OCI-M1 (cell line): ENCODE data around the gene NLGN4X.
A peak's percentile ranks its signal among the peaks of the same experiment; 100 is the strongest.
"Not testable (repeated sequence)": the region's sequence is repeated elsewhere in the genome, so short reads cannot be mapped to it uniquely, and the experiment has no call there.

Experiments used
- DNase-seq: peaks from one replicate; lab custom pipeline; 2025; lab: John Stamatoyannopoulos, UW

The NLGN4X gene

GRCh38 chrX:6005856-6006255 lies 222.8 kb downstream of the NLGN4X start:
- no peak for DNase-seq

- no peak for DNase-seq
Measured at GRCh38 chrX:6004529-6004928, 224.1 kb downstream of the NLGN4X start.

DNA sequence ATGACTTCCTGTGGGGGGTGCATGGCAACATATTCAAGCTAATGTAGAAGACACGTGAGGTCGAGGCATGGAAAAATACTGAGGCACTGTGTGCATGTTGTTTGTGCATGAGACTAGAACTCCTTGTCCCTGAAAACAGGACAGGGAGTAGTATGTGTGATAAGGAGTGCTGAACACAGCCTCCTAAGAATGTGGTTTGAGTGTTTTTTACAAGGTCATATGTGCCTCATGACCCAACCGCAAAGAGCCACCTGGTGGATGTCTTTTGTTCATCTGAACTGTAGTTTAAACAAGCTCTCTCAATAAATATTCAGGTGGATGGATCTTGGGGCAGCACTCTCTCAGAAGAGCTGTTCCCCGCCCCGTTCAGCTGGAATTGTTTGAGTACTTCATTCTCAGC lies 226.6 kb downstream of the NLGN4X start:
- no peak for DNase-seq

DNA sequence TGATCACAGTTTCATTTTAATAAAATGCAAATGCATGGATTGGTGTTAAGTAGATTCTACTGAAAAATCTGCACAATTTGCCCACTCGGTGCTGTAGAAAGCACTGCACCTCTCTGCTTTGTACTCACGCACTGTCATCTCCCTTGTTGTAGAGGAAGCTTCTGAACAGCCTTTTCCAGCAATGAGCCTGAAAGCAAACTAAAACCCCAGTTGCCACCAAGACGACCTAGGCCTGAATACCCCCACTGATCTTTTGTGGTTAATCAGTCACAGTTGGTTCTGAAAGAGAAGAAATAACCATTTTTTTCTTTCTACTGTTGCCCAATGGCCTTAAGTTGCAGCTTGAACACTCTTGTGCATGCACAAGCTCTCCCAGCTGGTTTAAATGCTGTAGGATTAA lies 229.8 kb downstream of the NLGN4X start:
- no peak for DNase-seq

DNA sequence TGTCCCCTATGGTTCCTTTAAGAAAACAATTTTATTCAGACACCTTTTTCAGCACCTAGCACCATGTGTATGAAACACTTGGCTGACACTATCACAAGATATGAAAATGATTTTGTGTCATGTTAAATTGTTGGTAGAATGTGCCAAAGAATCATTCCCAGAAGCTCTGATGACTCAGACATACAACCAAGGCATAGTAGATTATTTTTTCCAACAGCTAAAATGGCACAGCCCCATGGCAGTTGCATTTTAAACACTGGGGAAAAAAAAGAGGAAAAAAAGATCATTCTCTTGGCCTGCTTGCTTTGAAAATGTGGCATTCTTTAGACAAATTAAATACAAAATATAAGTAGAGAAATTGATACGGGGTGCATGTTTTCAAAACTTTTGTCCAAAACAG lies 230.2 kb downstream of the NLGN4X start:
- no peak for DNase-seq

DNA sequence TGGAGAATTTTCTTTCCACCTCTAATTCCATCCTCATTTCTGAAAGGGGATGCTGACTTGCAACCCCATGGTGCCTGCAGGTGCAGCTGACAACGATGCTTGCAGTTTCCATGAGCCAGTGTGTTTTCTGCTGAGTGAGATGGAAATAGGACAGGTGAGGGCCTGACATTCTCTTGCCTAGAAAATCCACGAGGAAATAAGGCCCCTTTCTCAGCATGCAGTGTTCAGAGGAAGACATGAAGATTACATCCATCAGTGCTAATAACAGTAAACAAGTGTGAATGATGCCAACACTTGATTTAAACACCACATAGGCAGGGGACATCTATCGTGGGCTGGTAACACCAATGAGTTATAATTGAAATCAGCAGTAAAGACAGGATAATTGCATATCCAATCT lies 237.3 kb downstream of the NLGN4X start:
- no peak for DNase-seq

DNA sequence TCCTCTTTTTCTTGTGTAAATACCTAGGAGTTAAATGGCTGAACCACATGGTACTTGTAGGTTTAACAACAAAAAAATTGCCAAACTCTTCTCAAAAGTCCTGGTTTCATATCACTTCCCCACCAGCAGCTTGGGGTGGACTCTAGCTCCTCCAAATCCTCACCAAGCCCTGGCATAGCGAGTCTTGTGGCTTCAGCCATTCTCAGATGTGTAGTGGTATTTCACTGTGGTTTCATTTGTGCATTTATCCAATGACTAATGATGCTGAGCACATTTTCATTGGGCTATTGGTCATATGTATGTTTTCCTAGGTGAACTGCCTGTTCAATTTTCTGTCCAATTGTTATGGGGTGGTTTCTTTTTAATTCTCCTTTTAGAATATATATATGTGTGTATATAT lies 249.3 kb downstream of the NLGN4X start:
- no peak for DNase-seq

DNA sequence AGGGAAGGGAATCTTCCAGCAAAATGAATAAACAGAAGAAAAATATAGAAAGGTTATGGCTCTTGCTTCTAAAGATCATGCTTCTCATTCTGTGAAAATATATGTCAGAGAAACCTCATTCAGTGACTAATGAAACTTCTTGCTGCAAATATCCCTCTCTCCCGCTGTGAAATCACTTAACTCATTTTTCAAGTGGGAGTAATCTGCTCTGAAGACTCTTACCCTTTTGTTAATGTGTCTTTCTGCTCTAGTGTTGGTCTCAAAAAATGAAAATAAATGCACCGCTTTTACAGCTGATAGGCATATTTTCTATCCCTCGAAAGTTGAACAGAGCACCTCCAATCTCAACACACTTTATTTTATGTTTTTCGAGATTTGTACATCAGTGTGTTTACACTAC lies 252.3 kb downstream of the NLGN4X start:
- no peak for DNase-seq

DNA sequence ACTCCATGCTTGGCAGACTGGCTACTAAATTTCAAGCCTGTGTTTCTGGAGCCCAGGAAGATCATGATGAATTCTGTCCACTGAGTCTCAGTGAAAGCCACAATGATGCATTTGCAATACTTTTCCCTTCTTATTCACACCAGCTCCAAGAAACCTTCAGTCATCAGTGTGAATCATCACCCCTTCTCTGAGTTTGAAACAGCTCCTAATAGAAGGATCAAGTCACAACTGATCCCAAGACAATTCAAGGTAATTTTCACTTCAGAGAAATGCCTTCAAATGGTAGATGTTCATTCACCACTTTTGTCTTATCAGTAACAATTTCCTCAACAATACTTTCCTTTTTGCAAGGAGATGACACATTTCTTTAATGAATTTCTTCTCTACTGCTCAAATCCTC lies 257.4 kb downstream of the NLGN4X start:
- DNase-seq = no peak

- DNase-seq = no peak
Measured at GRCh38 chrX:5965406-5965805, 263.3 kb downstream of the NLGN4X start.

GRCh38 chrX:5959286-5959685 lies 269.4 kb downstream of the NLGN4X start:
- DNase-seq = no peak

GRCh38 chrX:5958523-5958922 lies 270.1 kb downstream of the NLGN4X start:
- no peak for DNase-seq

DNA sequence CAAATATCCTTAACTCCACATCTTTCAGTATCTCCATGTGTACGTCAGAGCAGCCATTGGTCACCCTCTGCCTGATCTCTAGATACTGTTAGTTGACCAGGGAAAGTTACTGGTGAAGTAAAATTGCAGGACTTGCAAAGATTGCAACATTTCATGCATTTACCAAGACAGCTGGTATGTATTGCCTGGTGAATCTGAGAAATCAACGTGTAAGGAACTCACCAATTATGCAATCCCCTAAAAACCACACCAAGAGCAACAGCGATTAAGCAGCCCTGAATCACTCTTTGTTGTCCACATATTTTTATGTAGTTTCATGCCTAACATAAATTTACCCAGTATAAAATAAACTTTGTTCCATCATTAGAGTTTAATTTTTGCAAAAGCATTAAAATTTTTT lies 271.2 kb downstream of the NLGN4X start:
- DNase-seq = no peak

DNA sequence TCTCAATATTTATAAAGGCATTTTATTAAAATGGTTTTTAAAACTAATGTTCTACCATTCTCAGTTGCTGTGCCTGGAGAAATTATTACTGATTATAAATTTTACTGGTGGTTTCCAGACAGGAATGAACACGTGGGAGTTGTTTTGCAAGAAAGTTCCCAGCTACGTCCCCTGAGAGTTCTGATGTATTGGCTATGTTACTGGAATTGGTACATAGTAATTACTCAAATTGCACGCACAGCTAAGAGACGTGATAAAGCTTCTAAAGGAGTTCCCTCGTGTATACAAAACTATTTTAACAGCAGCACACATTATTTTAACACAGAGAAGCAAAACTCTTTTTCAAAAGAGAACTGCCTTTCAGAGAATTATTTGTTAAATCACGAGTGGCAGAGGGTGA lies 292.2 kb downstream of the NLGN4X start:
- no peak for DNase-seq

DNA sequence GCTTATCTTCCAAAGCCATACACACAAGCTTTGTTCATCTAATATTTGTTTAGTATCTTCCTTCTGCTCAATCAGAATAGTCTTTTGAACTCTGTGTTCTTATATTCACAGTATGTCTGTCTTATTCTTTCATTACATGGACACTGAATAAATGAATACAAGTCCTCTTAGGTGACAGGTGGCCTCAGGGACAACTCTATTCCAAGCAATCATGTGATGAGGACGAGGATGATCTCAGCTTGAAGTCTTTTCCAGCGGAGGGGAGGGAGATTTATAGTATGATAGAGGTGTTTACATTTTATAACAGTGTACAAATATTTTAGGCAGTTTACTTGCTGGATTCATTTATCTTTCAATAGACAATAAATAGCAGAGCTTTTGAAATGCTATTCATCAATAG lies 300.4 kb downstream of the NLGN4X start:
- no peak for DNase-seq

- DNase-seq = peak; percentile 2
Measured at GRCh38 chrX:5916945-5917344, 311.7 kb downstream of the NLGN4X start.

- DNase-seq = no peak
Measured at GRCh38 chrX:5915783-5916182, 312.9 kb downstream of the NLGN4X start.

DNA sequence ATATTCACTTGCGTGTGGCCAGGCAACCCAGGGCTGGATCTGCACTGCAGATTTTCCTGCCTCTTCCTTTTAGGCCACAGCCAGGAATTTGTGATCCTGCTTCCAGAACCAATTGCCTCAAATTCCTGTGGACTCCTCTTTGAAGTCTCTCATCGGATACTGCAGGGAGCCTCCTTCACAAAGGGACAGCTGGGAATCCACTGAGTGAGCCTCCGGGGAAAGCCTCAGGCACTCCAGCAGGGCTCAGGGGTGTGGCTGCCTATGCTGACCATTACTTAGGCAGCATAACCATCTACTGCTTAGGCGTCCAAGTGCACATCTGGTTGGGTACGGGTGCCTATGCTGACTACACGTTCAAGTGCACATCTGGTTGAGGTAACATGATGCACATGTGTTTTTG lies 321.5 kb downstream of the NLGN4X start:
- no peak for DNase-seq

GRCh38 chrX:5903586-5904190 lies 325.0 kb downstream of the NLGN4X start:
- not testable (repeated sequence) for DNase-seq

GRCh38 chrX:5898463-5898862 lies 330.2 kb downstream of the NLGN4X start:
- DNase-seq = no peak

- no peak for DNase-seq
Measured at GRCh38 chrX:5891378-5891777, 337.3 kb downstream of the NLGN4X start.

- DNase-seq = peak; percentile 5
Measured at GRCh38 chrX:5876984-5877596, 351.6 kb downstream of the NLGN4X start.

DNA sequence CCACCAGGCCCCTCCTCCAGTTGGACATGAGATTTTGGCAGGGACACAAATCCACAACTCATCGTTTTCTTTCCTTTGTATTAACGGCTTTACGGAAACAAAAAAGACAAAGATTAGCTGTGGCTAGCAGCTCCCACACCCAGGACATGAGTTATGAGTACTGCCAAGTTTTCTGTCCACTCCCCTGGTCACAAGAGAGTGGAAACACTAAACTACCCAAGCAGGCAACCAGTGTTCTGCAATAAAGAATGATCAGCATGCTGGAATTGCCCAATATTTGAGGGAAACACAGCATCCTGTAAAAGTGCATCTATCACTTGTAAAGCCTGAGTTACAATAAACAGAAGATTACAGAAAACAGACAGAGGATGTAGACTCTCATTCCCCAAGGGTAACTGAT lies 358.4 kb downstream of the NLGN4X start:
- no peak for DNase-seq

- DNase-seq = no peak
Measured at GRCh38 chrX:5869786-5870185, 358.9 kb downstream of the NLGN4X start.
